ENCODE data around the gene PPIH.
"Not testable (repeated sequence)": the region's sequence is repeated elsewhere in the genome, so short reads cannot be mapped to it uniquely, and the experiment has no call there.

DNA sequence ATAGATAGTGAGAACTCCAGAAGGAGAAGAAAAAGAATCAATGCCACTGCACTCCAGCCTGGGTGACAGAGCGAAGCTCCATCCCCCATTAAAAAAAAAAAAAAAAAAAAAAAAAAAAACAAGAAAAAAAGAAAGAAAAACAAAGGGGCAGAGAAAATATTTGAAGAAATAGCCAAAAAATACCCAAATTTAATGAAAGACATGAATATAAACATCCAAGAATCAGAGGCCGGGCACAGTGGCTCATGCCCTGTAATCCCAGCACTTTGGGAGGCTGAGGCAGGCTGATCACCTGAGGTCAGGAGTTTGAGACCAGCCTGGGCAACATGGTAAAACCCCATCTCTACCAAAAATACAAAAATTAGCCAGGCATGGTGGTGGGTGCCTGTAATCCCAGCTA, 64.2 kb downstream of the PPIH start:
- not testable (repeated sequence) for TF ChIP-seq ZNF211 (tag by site-specific recombination; IDR thresholded peaks at IDR 0.05; ENCODE audit: low read depth); ZNF274 (IDR thresholded peaks at IDR 0.05; ENCODE audit: low read length); ZNF274 (tag by site-specific recombination; IDR thresholded peaks at IDR 0.05; ENCODE audit: borderline replicate concordance); CTCF (tag by site-specific recombination; IDR thresholded peaks at IDR 0.05); ZNF302 (tag by site-specific recombination; IDR thresholded peaks at IDR 0.05; ENCODE audit: low read depth); ZNF174 (tag by site-specific recombination; IDR thresholded peaks at IDR 0.05); ZNF596 (tag by site-specific recombination; IDR thresholded peaks at IDR 0.05); ZBTB48 (tag by site-specific recombination; IDR thresholded peaks at IDR 0.05)
